Caco-2 (cell line): ENCODE measurements around the gene RIMS4. TPM values are rescaled to one million over a fixed set of nuclear protein-coding genes. Genes with fewer than 3 reads are reported as not detected.
A peak's percentile ranks its signal among the peaks of the same experiment; 100 is the strongest.

Experiments
- Bru-seq: library from RNA; stranded (reverse); fragments of 400-500 nt; gene quantifications from one replicate; lab custom pipeline; 2021; lab: Mats Ljungman, UMichigan
- BruChase-seq, 2 experiments: library from RNA; stranded (reverse); fragments of 400-500 nt; gene quantifications; one replicate each; lab custom pipeline; 2021; lab: Mats Ljungman, UMichigan
- BruUV-seq: library from RNA; stranded (reverse); fragments of 400-500 nt; replicated peaks from 2 replicates; lab custom pipeline; 2021; lab: Mats Ljungman, UMichigan
- CTCF ChIA-PET: fragments of 300-600 bp; sonication (Branson Sonifier 250); formaldehyde crosslinking; loops from one replicate; lab custom pipeline; 2022; ENCODE audit warnings: antibody characterized with exemption; lab: Charles Lee
- POLR2A ChIA-PET: fragments of 300-600 bp; sonication (Branson Sonifier 250); formaldehyde crosslinking; loops from one replicate; lab custom pipeline; 2022; ENCODE audit warnings: antibody characterized with exemption; lab: Charles Lee
- DNase-seq, 2 experiments: peaks; one replicate each; pipeline versions ENCODE4 v3.0.0 to v3.0.0-alpha.2; 2020 to 2022
- H3K27me3 ChIP-seq: replicated peaks from 2 replicates; pipeline ENCODE4 v1.6.0; 2011; ENCODE audit warnings: low read length; ENCODE audit not compliant: control insufficient read depth, insufficient read depth
- H3K36me3 ChIP-seq: 2 replicates; pipeline ENCODE4 v1.5.1; 2011; ENCODE audit warnings: low read length; ENCODE audit not compliant: control insufficient read depth, insufficient read depth
- H3K4me1 ChIP-seq: fragments of 250-450 bp; sonication (Bioruptor Pico); 2 replicates; pipeline ENCODE4 v1.5.1; 2020; ENCODE audit warnings: mild to moderate bottlenecking
- H3K4me3 ChIP-seq: 2 replicates; pipeline ENCODE4 v1.5.1; 2011; ENCODE audit warnings: low read depth, mild to moderate bottlenecking, control low read depth, low read length
- H3K9me3 ChIP-seq: fragments of 250-450 bp; sonication (Bioruptor Pico); 2 replicates; pipeline ENCODE4 v1.5.1; 2020; ENCODE audit warnings: mild to moderate bottlenecking, moderate library complexity
- H3K27ac Mint-ChIP-seq: one replicate; pipeline ENCODE4 v1.8.0; 2022; ENCODE audit warnings: mixed read lengths; ENCODE audit not compliant: unreplicated experiment
- H3K27me3 Mint-ChIP-seq: one replicate; pipeline ENCODE4 v1.8.0; 2022; ENCODE audit warnings: mixed read lengths; ENCODE audit not compliant: insufficient read depth, unreplicated experiment
- H3K36me3 Mint-ChIP-seq: one replicate; pipeline ENCODE4 v1.8.0; 2022; ENCODE audit warnings: mild to moderate bottlenecking, mixed read lengths; ENCODE audit not compliant: insufficient read depth, unreplicated experiment
- H3K4me1 Mint-ChIP-seq: one replicate; pipeline ENCODE4 v1.8.0; 2022; ENCODE audit warnings: low read depth, mixed read lengths; ENCODE audit not compliant: unreplicated experiment
- H3K4me3 Mint-ChIP-seq: one replicate; pipeline ENCODE4 v1.8.0; 2022; ENCODE audit warnings: mild to moderate bottlenecking, moderate library complexity, mixed read lengths; ENCODE audit not compliant: unreplicated experiment
- H3K9me3 Mint-ChIP-seq: one replicate; pipeline ENCODE4 v1.8.0; 2022; ENCODE audit warnings: mixed read lengths; ENCODE audit not compliant: unreplicated experiment
- CTCF ChIP-seq, 2 experiments: fragments of 200-600 bp in 1 of 2; IDR thresholded peaks; 1 replicate in 1 of 2; 2 replicates in 1 of 2; pipeline versions ENCODE4 v1.5.1 to v1.8.0; 2011 to 2022; ENCODE audit warnings: antibody characterized with exemption in 1 of 2, control low read depth in 1 of 2, inconsistent platforms in 1 of 2, low read depth in 1 of 2, low read length in 1 of 2, mild to moderate bottlenecking in 1 of 2, moderate library complexity in 1 of 2; ENCODE audit not compliant: insufficient read depth in 1 of 2, severe bottlenecking in 1 of 2, unreplicated experiment in 1 of 2
- intact Hi-C: fragments of 100-400 bp; cut with micrococcal nuclease; formaldehyde crosslinking; loops from one replicate; pipeline ENCODE4 v1.10.0; 2022; ENCODE audit not compliant: unreplicated experiment
- long read RNA-seq: library from polyadenylated mRNA; stranded (forward); transcript quantifications from one replicate; pipeline ENCODE4 v2.0.0, GENCODE V29; 2022
- total RNA-seq: library from RNA; stranded (reverse); gene quantifications from 2 replicates; pipeline ENCODE4 v1.2.3, GENCODE V29; 2022

Gene RIMS4
- total RNA-seq, result 7.8 and 9.0 TPM in 2 replicates
- Bru-seq, nascent RNA, result percentile 42 among the genes with signal in this experiment
- BruChase-seq, experiment 1, labeled RNA remaining after a 2-hour chase, result percentile 41 among the genes with signal in this experiment
- percentile 46 among the genes with signal in this experiment for BruChase-seq, experiment 2, labeled RNA remaining after a 6-hour chase
- long read RNA-seq, partial matches to known transcripts, result 0 of 3 reads
- long read RNA-seq, other reads (novel, unspliced or antisense), result 3 of 3 reads

- intact Hi-C loops, result loop anchor here (5.0 kb wide), 1 partner anchor 37 kb away; no protein-coding TSS in a partner anchor
- TF ChIP-seq CTCF (IDR thresholded peaks at IDR 0.05; ENCODE audit: insufficient read depth in 1 of 2, low read depth in 1 of 2, low read length in 1 of 2, severe bottlenecking in 1 of 2, unreplicated experiment in 1 of 2), result peak in 1 of 2 experiments; percentile 7
- no peak within 1 kb of the TSS for H3K27ac Mint-ChIP-seq
- peak within 1 kb of the TSS; percentile 72 for H3K4me3 Mint-ChIP-seq
- CTCF ChIA-PET, result interaction anchor here (0.5 kb wide), 1 partner anchor 127 kb away, joined by 3 read pairs; no protein-coding TSS in a partner anchor
- peak; percentile 43 to 80 for DNase-seq
- Histone ChIP-seq H3K27me3 (peaks cover 5% of the 10 kb centered on the region; the same call in 1 of the 2 replicates), H3K9me3 (no peaks in the 10 kb centered on the region), H3K4me1 (peaks cover 5% of the 10 kb centered on the region; the same call in 1 of the 2 replicates), H3K4me3 (peak within 1 kb of the TSS; percentile 44), H3K36me3 (no peaks in the 10 kb centered on the region)
- H3K9me3 Mint-ChIP-seq, result no peaks in the 10 kb centered on the region
- peaks cover 6% of the 10 kb centered on the region for H3K36me3 Mint-ChIP-seq
- H3K27me3 Mint-ChIP-seq, result peaks cover 26% of the 10 kb centered on the region
- H3K4me1 Mint-ChIP-seq, result no peaks in the 10 kb centered on the region
- BruUV-seq, result no TSS peak
- POLR2A ChIA-PET, result no interaction called here
Observed at GRCh38 chr20:44810391-44811149, at the start of gene RIMS4. Gene RIMS4 (minus strand): TSS chr20:44810546. CDS start chr20:44810271, 275 bp downstream.

GRCh38 chr20:44858606-44859360 lies 48.4 kb upstream of the RIMS4 start:
- ChIA-PET CTCF (interaction anchor here (0.6 to 1.0 kb wide), 3 partner anchors 8 to 175 kb away, joined by 3 to 4 read pairs (median 3); no protein-coding TSS in a partner anchor), POLR2A (interaction anchor here (0.7 kb wide), 1 partner anchor 51 kb away, joined by 4 read pairs; the partner anchor contains the start of gene PABPC1L)
- Mint-ChIP-seq H3K9me3 (peaks cover 25% of the 10 kb centered on the region), H3K27me3 (no peaks in the 10 kb centered on the region), H3K36me3 (no peaks in the 10 kb centered on the region), H3K27ac (peak overlapping the region; percentile 11), H3K4me3 (no peak overlapping the region), H3K4me1 (peaks cover 35% of the 10 kb centered on the region)
- BruUV-seq, result no TSS peak
- intact Hi-C loops, result no loop called here
- Histone ChIP-seq H3K27me3 (no peaks in the 10 kb centered on the region), H3K9me3 (no peaks in the 10 kb centered on the region), H3K4me3 (no peak overlapping the region), H3K36me3 (no peaks in the 10 kb centered on the region), H3K4me1 (peaks cover 30% of the 10 kb centered on the region)
- TF ChIP-seq CTCF (IDR thresholded peaks at IDR 0.05; ENCODE audit: insufficient read depth in 1 of 2, low read depth in 1 of 2, low read length in 1 of 2, severe bottlenecking in 1 of 2, unreplicated experiment in 1 of 2), result no peak
- DNase-seq, result peak; percentile 65 to 82
